Stimulated activated CD4-positive, alpha-beta T cell treated with anti-CD3 and anti-CD28 coated beads, Interleukin-4, amount 100 ng/mL, for 24 hours (primary cell): ENCODE results near the gene TGFB2.
A peak's percentile ranks its signal among the peaks of the same experiment; 100 is the strongest.

ENCODE experiments used
- DNase-seq: peaks from one replicate; pipeline ENCODE4 v3.0.0-alpha.2; 2020

The TGFB2 gene

GRCh38 chr1:218339267-218339831 is 5.8 kb upstream of the TGFB2 start:
- DNase-seq, result no peak

GRCh38 chr1:218341325-218341724 is 3.8 kb upstream of the TGFB2 start:
- no peak for DNase-seq

GRCh38 chr1:218342091-218342490 is 3.0 kb upstream of the TGFB2 start:
- no peak for DNase-seq

GRCh38 chr1:218345673-218346390 is 696 bp downstream of the TGFB2 start:
- DNase-seq, result peak; percentile 20

GRCh38 chr1:218346391-218347204 is 1.5 kb downstream of the TGFB2 start:
- DNase-seq, result no peak

- no peak for DNase-seq
These were observed 2.2 kb downstream of the TGFB2 start for GRCh38 chr1:218347336-218347722.

GRCh38 chr1:218347723-218348627 is 2.8 kb downstream of the TGFB2 start:
- no peak for DNase-seq

GRCh38 chr1:218348628-218349071 is 3.5 kb downstream of the TGFB2 start:
- DNase-seq, result no peak

GRCh38 chr1:218349348-218350034 is 4.4 kb downstream of the TGFB2 start:
- no peak for DNase-seq

- DNase-seq, result no peak
These were observed 4.9 kb downstream of the TGFB2 start for GRCh38 chr1:218350035-218350525.

GRCh38 chr1:218350801-218351266 is 5.7 kb downstream of the TGFB2 start:
- DNase-seq, result no peak

- DNase-seq, result peak; percentile 35
These were observed 6.4 kb downstream of the TGFB2 start for GRCh38 chr1:218351391-218352074.

- no peak for DNase-seq
These were observed 6.9 kb downstream of the TGFB2 start for GRCh38 chr1:218352075-218352438.

GRCh38 chr1:218353656-218354055 is 8.5 kb downstream of the TGFB2 start:
- no peak for DNase-seq

GRCh38 chr1:218355278-218355677 is 10.1 kb downstream of the TGFB2 start:
- DNase-seq, result no peak

- no peak for DNase-seq
These were observed 12.2 kb downstream of the TGFB2 start for GRCh38 chr1:218357211-218357892.

- DNase-seq, result no peak
These were observed 12.7 kb downstream of the TGFB2 start for GRCh38 chr1:218357893-218358232.

GRCh38 chr1:218361298-218362065 is 16.3 kb downstream of the TGFB2 start:
- no peak for DNase-seq

- no peak for DNase-seq
These were observed 17.4 kb downstream of the TGFB2 start for GRCh38 chr1:218362418-218363076.
